Cardiac fibroblast (primary cell): Measurements from ENCODE around the gene SERP1.
A peak's percentile ranks its signal among the peaks of the same experiment; 100 is the strongest.

Experiments
- DNase-seq, 2 donors: peaks; one replicate each; pipeline versions ENCODE4 v3.0.0 to v3.0.0-alpha.2; 2010; ENCODE audit warnings: low read depth in 2 of 2
- H3K4me3 ChIP-seq, 2 donors: replicated peaks in 1 of 2; 1 replicate in 1 of 2; 2 replicates in 1 of 2; pipeline ENCODE4 v1.5.1; 2011; ENCODE audit warnings: low read depth in 2 of 2, low read length in 2 of 2, mild to moderate bottlenecking in 2 of 2, moderate library complexity in 1 of 2
- CTCF ChIP-seq: IDR thresholded peaks from one replicate; pipeline ENCODE4 v1.5.1; 2011; ENCODE audit warnings: low read depth, mild to moderate bottlenecking, low read length, inconsistent platforms

SERP1 gene

GRCh38 chr3:150581174-150581573 is 34.9 kb upstream of the SERP1 start:
- no peak for TF ChIP-seq CTCF
- H3K4me3 ChIP-seq: no peak overlapping the region
- DNase-seq: no peak

- H3K4me3 ChIP-seq: no peak overlapping the region
- no peak for TF ChIP-seq CTCF
- DNase-seq: peak; percentile 20 to 24
Observed at GRCh38 chr3:150577855-150578254, 31.6 kb upstream of the SERP1 start.

GRCh38 chr3:150567328-150567727 is 21.0 kb upstream of the SERP1 start:
- H3K4me3 ChIP-seq: no peak overlapping the region
- TF ChIP-seq CTCF: no peak
- no peak for DNase-seq

GRCh38 chr3:150564243-150564642 is 17.9 kb upstream of the SERP1 start:
- no peak for TF ChIP-seq CTCF
- DNase-seq: no peak
- H3K4me3 ChIP-seq: no peak overlapping the region

GRCh38 chr3:150557725-150558124 is 11.4 kb upstream of the SERP1 start:
- no peak overlapping the region for H3K4me3 ChIP-seq
- no peak for DNase-seq
- no peak for TF ChIP-seq CTCF

GRCh38 chr3:150556792-150557191 is 10.5 kb upstream of the SERP1 start:
- H3K4me3 ChIP-seq: no peak overlapping the region
- no peak for DNase-seq
- no peak for TF ChIP-seq CTCF

- H3K4me3 ChIP-seq: no peak overlapping the region
- no peak for DNase-seq
- TF ChIP-seq CTCF: no peak
Observed at GRCh38 chr3:150555859-150556436, 9.7 kb upstream of the SERP1 start.
